Measurements from ENCODE around the gene U2SURP.

Gene U2SURP

GRCh38 chr3:142997330-142997729 is 4.0 kb upstream of the U2SURP start:
- no peak overlapping the region for H3K9ac ChIP-seq (ENCODE audit: low read length)
- no peak overlapping the region for H2AFZ ChIP-seq (ENCODE audit: low read depth, low read length, severe bottlenecking)
- H3K27me3 ChIP-seq (ENCODE audit: low read length): no peaks in the 10 kb centered on the region
- H3K79me2 ChIP-seq (ENCODE audit: insufficient read depth, low read length): peaks cover 9% of the 10 kb centered on the region
- no peaks in the 10 kb centered on the region for H3F3A ChIP-seq (ENCODE audit: insufficient read depth)
- no peaks in the 10 kb centered on the region for H3K36me3 ChIP-seq (ENCODE audit: low read length)
- no peak overlapping the region for H3K4me3 ChIP-seq (ENCODE audit: insufficient read depth, low read length, poor library complexity, severe bottlenecking)
- H3K4me2 ChIP-seq (ENCODE audit: low read depth, low read length, poor library complexity, severe bottlenecking): no peak overlapping the region
- no peak overlapping the region for H3K27ac ChIP-seq (ENCODE audit: low read depth, low read length)
- no peaks in the 10 kb centered on the region for H4K20me1 ChIP-seq (ENCODE audit: low read depth, low read length)
- H3K9me3 ChIP-seq (ENCODE audit: insufficient read depth, low read length): no peaks in the 10 kb centered on the region
- H3K9me2 ChIP-seq (replicated peaks; ENCODE audit: insufficient read depth, low read length): no peaks in the 10 kb centered on the region
- TF ChIP-seq CTCF (IDR thresholded peaks at IDR 0.05; ENCODE audit: insufficient read depth, low read length, poor library complexity, severe bottlenecking) (no peak), EZH2phosphoT487 (conservative IDR thresholded peaks at IDR 0.05; ENCODE audit: low read length) (no peak)

GRCh38 chr3:142998439-142998838 is 2.9 kb upstream of the U2SURP start:
- H3K4me2 ChIP-seq (ENCODE audit: low read depth, low read length, poor library complexity, severe bottlenecking): no peak overlapping the region
- H2AFZ ChIP-seq (ENCODE audit: low read depth, low read length, severe bottlenecking): no peak overlapping the region
- no peak overlapping the region for H3K27ac ChIP-seq (ENCODE audit: low read depth, low read length)

GRCh38 chr3:142999881-143000280 is 1.5 kb upstream of the U2SURP start:
- no peak for TF ChIP-seq EZH2phosphoT487 (conservative IDR thresholded peaks at IDR 0.05; ENCODE audit: low read length)
- no peak for TF ChIP-seq CTCF (IDR thresholded peaks at IDR 0.05; ENCODE audit: insufficient read depth, low read length, poor library complexity, severe bottlenecking)
- no peaks in the 10 kb centered on the region for H3K36me3 ChIP-seq (ENCODE audit: low read length)
- no peak overlapping the region for H3K4me3 ChIP-seq (ENCODE audit: insufficient read depth, low read length, poor library complexity, severe bottlenecking)
- peak overlapping the region; percentile 64 for H3K4me2 ChIP-seq (ENCODE audit: low read depth, low read length, poor library complexity, severe bottlenecking)
- H3K27me3 ChIP-seq (ENCODE audit: low read length): no peaks in the 10 kb centered on the region
- no peaks in the 10 kb centered on the region for H3K9me2 ChIP-seq (replicated peaks; ENCODE audit: insufficient read depth, low read length)
- H3K79me2 ChIP-seq (ENCODE audit: insufficient read depth, low read length): peaks cover 34% of the 10 kb centered on the region
- H3K27ac ChIP-seq (ENCODE audit: low read depth, low read length): no peak overlapping the region
- no peaks in the 10 kb centered on the region for H3K9me3 ChIP-seq (ENCODE audit: insufficient read depth, low read length)
- no peak overlapping the region for H2AFZ ChIP-seq (ENCODE audit: low read depth, low read length, severe bottlenecking)
- peaks cover 11% of the 10 kb centered on the region for H4K20me1 ChIP-seq (ENCODE audit: low read depth, low read length)
- H3K9ac ChIP-seq (ENCODE audit: low read length): no peak overlapping the region
- H3F3A ChIP-seq (ENCODE audit: insufficient read depth): no peaks in the 10 kb centered on the region

More at GRCh38 chr3:142998439-142998838, 2.9 kb upstream of the U2SURP start:
- TF ChIP-seq EZH2phosphoT487 (conservative IDR thresholded peaks at IDR 0.05; ENCODE audit: low read length) (no peak), CTCF (IDR thresholded peaks at IDR 0.05; ENCODE audit: insufficient read depth, low read length, poor library complexity, severe bottlenecking) (no peak)
- Histone ChIP-seq H3K36me3 (ENCODE audit: low read length) (no peaks in the 10 kb centered on the region), H3K79me2 (ENCODE audit: insufficient read depth, low read length) (peaks cover 20% of the 10 kb centered on the region), H4K20me1 (ENCODE audit: low read depth, low read length) (0 out of 2 replicates have a peak, but pooled peaks cover 6% of the 10 kb centered on the region), H3K27me3 (ENCODE audit: low read length) (no peaks in the 10 kb centered on the region), H3K9me3 (ENCODE audit: insufficient read depth, low read length) (no peaks in the 10 kb centered on the region), H3K4me3 (ENCODE audit: insufficient read depth, low read length, poor library complexity, severe bottlenecking) (no peak overlapping the region), H3K9ac (ENCODE audit: low read length) (no peak overlapping the region), H3K9me2 (replicated peaks; ENCODE audit: insufficient read depth, low read length) (no peaks in the 10 kb centered on the region), H3F3A (ENCODE audit: insufficient read depth) (no peaks in the 10 kb centered on the region)

All from SU-DHL-6 (cell line).